Ishikawa (cell line): Measurements from ENCODE around the gene CDH24.

Experiments used
- CEBPB ChIP-seq: IDR thresholded peaks from 2 replicates; pipeline ENCODE4 v1.6.1; 2012
- CREB1 ChIP-seq: IDR thresholded peaks from 2 replicates; pipeline ENCODE4 v1.6.1; 2012; ENCODE audit warnings: low read depth
- EGR1 ChIP-seq: IDR thresholded peaks from 2 replicates; pipeline ENCODE4 v1.6.1; 2012
- EP300 ChIP-seq: IDR thresholded peaks from 2 replicates; pipeline ENCODE4 v1.6.1; 2012; ENCODE audit warnings: borderline replicate concordance
- FOXM1 ChIP-seq: IDR thresholded peaks from 2 replicates; pipeline ENCODE4 v1.6.1; 2012; ENCODE audit warnings: low read depth, borderline replicate concordance
- NFIC ChIP-seq: IDR thresholded peaks from 2 replicates; pipeline ENCODE4 v1.6.1; 2012
- RAD21 ChIP-seq: IDR thresholded peaks from 2 replicates; pipeline ENCODE4 v1.6.1; 2012; ENCODE audit warnings: low read depth
- TAF1 ChIP-seq: IDR thresholded peaks from 2 replicates; pipeline ENCODE4 v1.6.1; 2012; ENCODE audit warnings: low read depth, mild to moderate bottlenecking
- TCF12 ChIP-seq: IDR thresholded peaks from 2 replicates; pipeline ENCODE4 v1.6.1; 2012; ENCODE audit warnings: low read depth
- TEAD4 ChIP-seq: IDR thresholded peaks from 2 replicates; pipeline ENCODE4 v1.6.1; 2012
- YY1 ChIP-seq: IDR thresholded peaks from 2 replicates; pipeline ENCODE4 v1.6.1; 2012; ENCODE audit warnings: low read depth
- ZBTB7A ChIP-seq: IDR thresholded peaks from 2 replicates; pipeline ENCODE4 v1.6.1; 2012; ENCODE audit warnings: low read depth
- TF ChIP-seq, protein P1 (sequence below): IDR thresholded peaks from 2 replicates; pipeline ENCODE4 v1.6.1; 2012
- TF ChIP-seq, protein P2 (sequence below): IDR thresholded peaks from 2 replicates; pipeline ENCODE4 v1.6.1; 2012
- TF ChIP-seq, protein P3 (sequence below): IDR thresholded peaks from 2 replicates; pipeline ENCODE4 v1.6.1; 2012; ENCODE audit warnings: low read depth, mild to moderate bottlenecking

Gene CDH24

DNA sequence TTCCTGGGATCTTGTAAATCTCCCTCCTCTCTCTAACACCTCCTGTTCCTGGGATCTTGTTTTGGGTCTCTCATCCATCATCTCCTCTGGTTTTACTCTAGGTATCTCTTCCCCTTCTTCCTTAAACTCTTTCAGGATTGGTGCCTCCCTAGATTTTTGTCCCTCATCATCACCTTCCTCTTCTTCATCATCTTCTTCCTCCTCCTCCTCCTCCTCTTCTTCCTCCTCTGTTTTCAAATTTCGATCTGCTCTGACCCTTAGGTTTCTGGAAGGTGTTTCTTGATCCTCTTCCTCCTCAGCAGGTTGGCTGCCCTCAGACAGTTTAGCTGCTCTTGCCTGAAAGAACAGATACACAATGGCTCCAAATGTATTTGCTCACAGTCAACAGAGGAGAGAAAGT, 23.2 kb upstream of the CDH24 start:
- TF ChIP-seq EGR1 (no peak), ZBTB7A (no peak), TCF12 (no peak), EP300 (no peak)

DNA sequence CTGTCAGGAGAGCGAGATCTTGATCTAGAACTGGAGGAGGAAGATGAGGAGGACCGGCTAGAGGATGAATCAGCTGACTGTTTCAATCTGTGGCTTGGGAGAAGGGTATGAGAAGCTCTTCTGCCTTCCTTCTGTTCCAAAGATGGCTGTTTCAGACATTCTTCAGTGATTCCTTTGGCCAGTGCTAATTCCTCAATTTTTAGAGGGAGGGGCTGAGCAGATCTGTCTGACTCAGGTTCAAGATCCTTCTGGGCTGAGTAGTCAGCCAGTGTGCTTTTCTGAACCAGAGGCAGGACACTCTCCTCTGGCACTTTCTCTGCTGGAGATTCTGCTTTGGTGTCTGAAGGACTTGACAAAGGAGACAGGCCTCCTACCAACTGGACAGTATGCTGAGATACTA, 22.4 kb upstream of the CDH24 start:
- no peak for TF ChIP-seq EP300
- TF ChIP-seq, protein P1, sequence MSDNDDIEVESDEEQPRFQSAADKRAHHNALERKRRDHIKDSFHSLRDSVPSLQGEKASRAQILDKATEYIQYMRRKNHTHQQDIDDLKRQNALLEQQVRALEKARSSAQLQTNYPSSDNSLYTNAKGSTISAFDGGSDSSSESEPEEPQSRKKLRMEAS = no peak
- no peak for TF ChIP-seq CREB1
- TF ChIP-seq EGR1 = no peak
- TF ChIP-seq YY1 = no peak
- no peak for TF ChIP-seq FOXM1
- TF ChIP-seq TEAD4 = no peak
- TF ChIP-seq TCF12 = no peak
- TF ChIP-seq ZBTB7A = no peak
- TF ChIP-seq NFIC = no peak
- TF ChIP-seq CEBPB = no peak
- TF ChIP-seq RAD21 = no peak
- TF ChIP-seq, protein P2, sequence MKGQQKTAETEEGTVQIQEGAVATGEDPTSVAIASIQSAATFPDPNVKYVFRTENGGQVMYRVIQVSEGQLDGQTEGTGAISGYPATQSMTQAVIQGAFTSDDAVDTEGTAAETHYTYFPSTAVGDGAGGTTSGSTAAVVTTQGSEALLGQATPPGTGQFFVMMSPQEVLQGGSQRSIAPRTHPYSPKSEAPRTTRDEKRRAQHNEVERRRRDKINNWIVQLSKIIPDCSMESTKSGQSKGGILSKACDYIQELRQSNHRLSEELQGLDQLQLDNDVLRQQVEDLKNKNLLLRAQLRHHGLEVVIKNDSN = no peak
- TF ChIP-seq, protein P3, sequence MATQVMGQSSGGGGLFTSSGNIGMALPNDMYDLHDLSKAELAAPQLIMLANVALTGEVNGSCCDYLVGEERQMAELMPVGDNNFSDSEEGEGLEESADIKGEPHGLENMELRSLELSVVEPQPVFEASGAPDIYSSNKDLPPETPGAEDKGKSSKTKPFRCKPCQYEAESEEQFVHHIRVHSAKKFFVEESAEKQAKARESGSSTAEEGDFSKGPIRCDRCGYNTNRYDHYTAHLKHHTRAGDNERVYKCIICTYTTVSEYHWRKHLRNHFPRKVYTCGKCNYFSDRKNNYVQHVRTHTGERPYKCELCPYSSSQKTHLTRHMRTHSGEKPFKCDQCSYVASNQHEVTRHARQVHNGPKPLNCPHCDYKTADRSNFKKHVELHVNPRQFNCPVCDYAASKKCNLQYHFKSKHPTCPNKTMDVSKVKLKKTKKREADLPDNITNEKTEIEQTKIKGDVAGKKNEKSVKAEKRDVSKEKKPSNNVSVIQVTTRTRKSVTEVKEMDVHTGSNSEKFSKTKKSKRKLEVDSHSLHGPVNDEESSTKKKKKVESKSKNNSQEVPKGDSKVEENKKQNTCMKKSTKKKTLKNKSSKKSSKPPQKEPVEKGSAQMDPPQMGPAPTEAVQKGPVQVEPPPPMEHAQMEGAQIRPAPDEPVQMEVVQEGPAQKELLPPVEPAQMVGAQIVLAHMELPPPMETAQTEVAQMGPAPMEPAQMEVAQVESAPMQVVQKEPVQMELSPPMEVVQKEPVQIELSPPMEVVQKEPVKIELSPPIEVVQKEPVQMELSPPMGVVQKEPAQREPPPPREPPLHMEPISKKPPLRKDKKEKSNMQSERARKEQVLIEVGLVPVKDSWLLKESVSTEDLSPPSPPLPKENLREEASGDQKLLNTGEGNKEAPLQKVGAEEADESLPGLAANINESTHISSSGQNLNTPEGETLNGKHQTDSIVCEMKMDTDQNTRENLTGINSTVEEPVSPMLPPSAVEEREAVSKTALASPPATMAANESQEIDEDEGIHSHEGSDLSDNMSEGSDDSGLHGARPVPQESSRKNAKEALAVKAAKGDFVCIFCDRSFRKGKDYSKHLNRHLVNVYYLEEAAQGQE = no peak
- TF ChIP-seq TAF1 = no peak

DNA sequence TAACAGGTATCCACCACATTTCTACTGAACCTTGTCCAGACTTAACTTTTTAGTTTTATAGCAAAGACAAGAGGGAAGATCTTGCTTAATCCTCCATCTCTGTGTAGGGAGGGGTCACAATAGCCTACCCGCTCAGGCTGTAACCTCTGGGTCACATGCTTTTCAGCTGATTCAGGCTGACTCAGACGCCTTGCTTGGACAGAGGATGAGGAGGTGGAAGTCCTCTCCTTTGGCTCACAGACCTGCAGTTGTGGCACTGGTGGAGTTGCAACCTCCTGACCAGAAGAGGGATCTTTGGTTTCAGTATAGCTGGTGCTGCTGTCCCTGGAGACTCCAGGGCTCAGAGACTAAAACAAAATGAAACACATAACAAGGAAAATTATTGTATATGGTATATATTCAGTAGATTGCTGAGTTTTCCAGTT, 21.4 kb upstream of the CDH24 start:
- TF ChIP-seq, protein P2 = peak; percentile 66
- TF ChIP-seq CEBPB = no peak

DNA sequence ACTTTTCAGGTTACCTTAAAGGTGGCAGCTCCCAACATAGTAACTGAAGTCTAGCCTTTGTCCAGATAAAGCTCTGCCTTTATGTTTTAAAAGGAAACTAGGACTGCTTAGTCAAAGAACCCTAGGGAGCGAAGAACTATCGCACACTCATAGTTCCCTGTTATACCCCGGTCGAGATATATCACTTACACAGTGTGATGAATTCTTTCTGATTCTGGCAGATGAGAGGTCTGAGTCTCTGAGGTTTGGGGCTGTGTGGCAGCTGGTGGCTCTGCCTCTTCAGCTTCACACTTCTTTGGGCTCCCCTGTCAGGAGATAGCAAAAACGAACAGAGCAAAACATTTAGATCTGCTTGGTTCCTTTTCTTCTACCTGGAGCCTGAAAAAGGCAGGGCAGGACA, 20.6 kb upstream of the CDH24 start:
- no peak for TF ChIP-seq ZBTB7A
- no peak for TF ChIP-seq YY1
- TF ChIP-seq RAD21 = no peak
- no peak for TF ChIP-seq EP300
- TF ChIP-seq TCF12 = no peak
- TF ChIP-seq CREB1 = no peak
- TF ChIP-seq, protein P1 = no peak
- TF ChIP-seq TAF1 = no peak
- TF ChIP-seq, protein P2 = no peak
- TF ChIP-seq FOXM1 = no peak
- TF ChIP-seq TEAD4 = no peak
- TF ChIP-seq NFIC = no peak
- no peak for TF ChIP-seq CEBPB
- no peak for TF ChIP-seq EGR1
- TF ChIP-seq, protein P3 = no peak

DNA sequence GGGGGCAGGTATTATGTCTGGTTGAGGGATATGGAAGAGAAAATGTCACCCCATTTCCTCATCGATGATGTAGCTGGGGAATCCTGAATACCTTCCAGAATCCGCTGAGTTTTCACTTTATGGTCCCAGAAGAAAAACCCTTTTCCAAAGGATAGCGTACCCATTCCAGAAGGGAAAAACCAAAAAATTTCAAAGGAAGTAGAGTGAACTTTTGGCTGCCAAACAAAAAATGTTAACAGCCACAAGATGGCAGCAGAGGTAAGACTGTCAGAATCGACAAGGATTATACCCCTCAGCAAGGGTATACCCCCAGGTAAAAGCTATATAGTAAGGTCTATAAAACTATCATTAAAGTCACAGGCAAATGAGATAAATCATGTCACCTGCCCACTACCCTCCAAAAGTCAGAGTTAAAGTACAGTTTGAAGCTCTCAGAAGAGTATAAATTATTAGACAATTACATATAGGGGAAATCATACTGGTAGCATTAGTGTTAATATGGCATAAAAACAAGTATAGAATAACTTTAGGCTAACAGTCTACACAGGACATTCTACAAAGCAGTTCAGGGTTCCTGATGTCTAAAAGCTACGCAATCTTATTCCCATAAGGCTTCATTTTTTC, 19.6 kb upstream of the CDH24 start:
- TF ChIP-seq, protein P3 = no peak
- peak; percentile 35 for TF ChIP-seq RAD21
